ENCODE data around the gene DPEP1.

The DPEP1 gene

DNA sequence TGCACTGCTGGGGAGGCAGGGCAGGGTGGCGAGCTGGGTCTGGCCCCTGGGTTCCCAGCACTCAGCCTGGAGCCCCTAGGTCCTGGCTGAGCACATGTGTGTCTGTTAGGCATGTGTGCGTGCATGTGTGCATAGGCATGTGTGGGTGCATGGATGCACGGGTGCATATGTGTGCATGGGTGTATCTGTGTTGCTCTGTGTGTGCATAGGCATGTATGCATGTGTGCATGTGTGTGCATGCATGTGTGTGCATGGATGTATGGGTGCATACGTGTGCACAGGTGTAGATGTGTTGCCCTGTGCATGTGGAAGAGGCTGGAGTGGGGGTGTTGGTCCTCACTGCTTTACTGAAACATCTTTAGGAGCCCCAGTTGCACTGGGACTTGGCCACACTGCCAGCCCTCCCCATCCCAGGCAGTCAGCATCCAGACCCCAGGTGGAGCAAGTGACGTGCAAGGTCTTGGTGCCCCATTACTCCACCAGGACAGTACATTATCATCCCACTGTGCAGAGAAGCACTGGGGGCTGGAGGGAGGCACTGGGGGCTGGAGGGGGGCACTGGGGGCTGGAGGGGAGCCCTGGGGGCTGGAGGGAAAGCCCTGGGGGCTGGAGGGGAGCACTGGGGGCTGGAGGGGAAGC lies 10.4 kb upstream of the DPEP1 start:
- TF ChIP-seq, protein P1, sequence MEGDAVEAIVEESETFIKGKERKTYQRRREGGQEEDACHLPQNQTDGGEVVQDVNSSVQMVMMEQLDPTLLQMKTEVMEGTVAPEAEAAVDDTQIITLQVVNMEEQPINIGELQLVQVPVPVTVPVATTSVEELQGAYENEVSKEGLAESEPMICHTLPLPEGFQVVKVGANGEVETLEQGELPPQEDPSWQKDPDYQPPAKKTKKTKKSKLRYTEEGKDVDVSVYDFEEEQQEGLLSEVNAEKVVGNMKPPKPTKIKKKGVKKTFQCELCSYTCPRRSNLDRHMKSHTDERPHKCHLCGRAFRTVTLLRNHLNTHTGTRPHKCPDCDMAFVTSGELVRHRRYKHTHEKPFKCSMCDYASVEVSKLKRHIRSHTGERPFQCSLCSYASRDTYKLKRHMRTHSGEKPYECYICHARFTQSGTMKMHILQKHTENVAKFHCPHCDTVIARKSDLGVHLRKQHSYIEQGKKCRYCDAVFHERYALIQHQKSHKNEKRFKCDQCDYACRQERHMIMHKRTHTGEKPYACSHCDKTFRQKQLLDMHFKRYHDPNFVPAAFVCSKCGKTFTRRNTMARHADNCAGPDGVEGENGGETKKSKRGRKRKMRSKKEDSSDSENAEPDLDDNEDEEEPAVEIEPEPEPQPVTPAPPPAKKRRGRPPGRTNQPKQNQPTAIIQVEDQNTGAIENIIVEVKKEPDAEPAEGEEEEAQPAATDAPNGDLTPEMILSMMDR (IDR thresholded peaks at IDR 0.05; ENCODE audit: low read depth, low read length) = no peak

DNA sequence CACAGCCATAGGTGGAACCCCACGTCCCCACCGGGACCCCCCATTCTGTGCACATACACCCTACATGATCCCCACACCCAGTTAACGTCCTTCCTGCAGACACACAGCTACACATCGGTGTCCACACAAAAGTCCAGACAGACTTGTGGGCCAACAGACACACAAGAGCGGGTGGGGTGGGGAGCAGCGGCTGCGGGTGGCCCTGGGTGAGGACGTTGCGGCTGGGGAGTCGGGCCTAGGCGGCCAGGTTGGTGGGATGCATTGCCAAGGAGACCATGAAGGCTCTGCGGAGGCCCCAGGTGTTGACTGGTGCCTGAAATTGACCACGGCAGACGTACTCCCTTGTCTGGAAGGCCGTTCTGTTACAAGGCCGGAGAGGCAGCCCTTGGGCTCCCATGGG lies 8.7 kb upstream of the DPEP1 start:
- TF ChIP-seq, protein P1 (IDR thresholded peaks at IDR 0.05; ENCODE audit: low read depth, low read length) = no peak

More for the DNA sequence above, 10.4 kb upstream of the DPEP1 start:
- no peak overlapping the region for H3K4me3 ChIP-seq (ENCODE audit: low read depth, low read length)

DNA sequence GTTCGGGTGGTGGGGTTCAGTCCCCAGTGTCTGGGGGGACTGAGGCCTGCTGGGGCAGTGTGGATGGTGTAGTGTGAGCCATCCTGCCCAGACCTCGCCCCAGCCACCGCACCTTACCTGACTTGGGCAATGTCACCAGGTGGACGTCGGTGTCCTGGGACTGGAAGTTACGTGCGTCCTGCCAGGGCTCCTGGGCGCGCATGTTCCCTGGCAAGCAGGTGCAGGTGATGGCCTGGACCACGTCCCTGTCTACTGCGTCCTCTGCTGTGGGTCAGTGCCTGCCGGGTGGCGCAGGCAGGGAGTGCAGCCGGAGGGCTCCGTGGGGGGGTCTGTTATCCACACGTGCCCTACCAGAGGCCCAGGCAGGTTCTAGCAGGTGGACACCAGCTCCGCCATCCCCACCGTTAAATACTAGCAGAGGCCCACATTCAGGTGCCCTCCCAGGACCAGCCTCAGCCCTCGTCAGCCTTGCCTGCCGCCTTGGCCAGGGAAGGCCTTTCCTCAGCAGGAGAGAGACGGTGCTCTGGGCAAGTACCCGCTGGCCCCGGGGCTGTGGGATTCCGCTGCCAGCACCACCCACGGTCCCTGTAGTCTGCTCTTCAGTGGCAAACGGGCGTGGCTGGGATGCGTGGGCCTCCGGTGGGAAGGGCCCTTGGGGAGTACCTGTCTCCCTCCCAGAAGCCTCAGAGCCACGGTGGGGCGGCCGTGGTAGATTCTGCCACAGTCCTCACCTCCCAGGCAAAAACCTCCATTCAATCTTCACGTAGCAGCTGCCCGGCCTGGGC lies 8.1 kb upstream of the DPEP1 start:
- no peak overlapping the region for H3K4me3 ChIP-seq (ENCODE audit: low read depth, low read length)
- TF ChIP-seq, protein P1 (IDR thresholded peaks at IDR 0.05; ENCODE audit: low read depth, low read length) = no peak

More for the DNA sequence above, 8.7 kb upstream of the DPEP1 start:
- H3K4me3 ChIP-seq (ENCODE audit: low read depth, low read length) = no peak overlapping the region

DNA sequence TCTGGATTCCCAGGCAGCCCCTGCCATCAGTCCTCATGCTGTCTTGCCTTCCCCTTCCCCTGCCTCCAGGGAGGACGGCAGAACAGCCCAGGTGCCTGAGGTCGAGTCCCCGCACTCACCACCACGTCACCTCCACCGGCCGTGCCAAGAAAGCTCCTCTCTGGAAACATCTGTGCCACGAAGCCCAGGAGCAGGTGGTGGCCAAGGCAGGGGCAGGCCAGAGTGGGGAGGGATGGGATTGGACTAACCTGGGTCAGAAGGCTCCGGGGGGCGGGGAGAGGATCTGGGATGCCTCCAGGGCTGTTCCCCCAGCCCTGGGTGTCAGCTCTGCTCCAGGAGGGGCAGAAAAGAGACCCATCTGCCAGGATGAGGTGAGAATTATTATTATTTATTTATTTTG lies 7.4 kb upstream of the DPEP1 start:
- H3K4me3 ChIP-seq (ENCODE audit: low read depth, low read length) = no peak overlapping the region
- TF ChIP-seq, protein P1 (IDR thresholded peaks at IDR 0.05; ENCODE audit: low read depth, low read length) = no peak

DNA sequence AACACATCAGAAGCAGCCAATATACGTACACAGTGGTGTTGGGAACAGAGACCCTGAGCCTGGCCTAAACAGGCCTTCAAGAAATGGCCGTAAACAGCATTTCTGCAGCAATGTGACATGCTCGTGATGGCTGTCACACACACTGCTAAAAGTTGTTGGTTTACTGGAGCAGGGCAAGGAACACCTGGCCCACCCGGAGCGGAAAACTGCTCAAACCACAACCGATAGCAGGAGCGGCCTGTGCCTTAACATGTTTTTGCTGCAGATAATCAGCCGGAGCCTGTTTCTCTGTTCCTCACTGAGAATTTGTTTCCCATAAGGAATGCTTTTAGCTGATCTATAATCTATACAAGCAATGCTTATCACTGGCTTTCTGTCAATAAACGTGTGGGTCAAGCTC lies 6.0 kb upstream of the DPEP1 start:
- no peak overlapping the region for H3K4me3 ChIP-seq (ENCODE audit: low read depth, low read length)
- TF ChIP-seq, protein P1 (IDR thresholded peaks at IDR 0.05; ENCODE audit: low read depth, low read length) = no peak

DNA sequence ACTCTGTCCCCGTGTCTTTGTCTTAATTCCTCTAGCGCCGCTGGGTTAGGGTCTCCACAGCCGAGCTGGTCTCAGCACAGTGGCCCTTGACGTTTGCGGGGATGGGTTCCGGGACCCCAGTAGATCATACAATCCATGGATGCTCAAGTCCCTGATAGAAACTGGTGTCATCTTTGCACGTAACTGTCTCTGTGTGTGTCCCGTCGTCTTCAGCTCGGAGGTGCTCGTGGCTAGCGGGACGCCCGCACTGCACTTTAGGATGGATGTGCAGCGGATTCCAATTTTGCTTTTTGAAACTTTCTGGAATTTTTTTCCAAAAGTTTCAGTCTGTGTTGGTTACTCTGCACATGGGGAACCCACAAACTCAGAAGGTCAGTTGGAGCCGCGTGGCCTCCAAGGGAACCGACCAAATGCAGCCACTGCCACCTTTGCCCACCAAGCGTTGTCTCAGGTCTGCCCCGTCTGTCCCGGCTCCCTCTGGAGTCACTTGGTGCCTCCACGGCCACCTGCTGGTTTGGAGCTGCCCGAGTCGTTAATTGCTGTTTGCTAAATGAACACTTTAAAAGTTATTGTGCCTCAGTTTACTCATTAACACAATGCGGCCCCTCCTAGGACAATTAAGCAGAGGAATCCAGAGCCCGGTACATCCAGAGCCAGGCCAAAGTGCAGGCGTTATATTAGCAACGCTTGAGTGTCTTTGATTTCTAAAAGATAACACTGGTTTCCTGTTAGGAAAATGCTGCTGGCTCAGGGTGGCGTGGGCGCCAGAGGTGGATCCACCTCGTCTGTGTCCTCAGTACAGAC lies 5.3 kb upstream of the DPEP1 start:
- no peak overlapping the region for H3K4me3 ChIP-seq (ENCODE audit: low read depth, low read length)
- TF ChIP-seq, protein P1 (IDR thresholded peaks at IDR 0.05; ENCODE audit: low read depth, low read length) = no peak

All from WI38 (cell line).